Fibroblast of pulmonary artery (primary cell): ENCODE data around the gene IGFL3.

Source experiments
- DNase-seq: peaks from one replicate; pipeline ENCODE4 v3.0.0-alpha.2; 2010; ENCODE audit warnings: low read depth
- H3K4me3 ChIP-seq: replicated peaks from 2 replicates; pipeline ENCODE4 v1.5.1; 2011; ENCODE audit warnings: low read depth, mild to moderate bottlenecking, control low read depth, low read length, moderate library complexity
- CTCF ChIP-seq: IDR thresholded peaks from 2 replicates; pipeline ENCODE4 v1.5.1; 2011; ENCODE audit warnings: mild to moderate bottlenecking, control low read depth, low read length, inconsistent platforms; ENCODE audit errors: missing control alignments

Gene IGFL3

GRCh38 chr19:46077815-46078167, 46.7 kb downstream of the IGFL3 start:
- TF ChIP-seq CTCF = no peak
- no peak for DNase-seq
- H3K4me3 ChIP-seq = no peak overlapping the region

GRCh38 chr19:46076951-46077814, 47.3 kb downstream of the IGFL3 start:
- H3K4me3 ChIP-seq = peak overlapping the region; percentile 42
- peak; percentile 89 for DNase-seq
- no peak for TF ChIP-seq CTCF

- no peak overlapping the region for H3K4me3 ChIP-seq
- no peak for TF ChIP-seq CTCF
- DNase-seq = no peak
Measured at GRCh38 chr19:46076031-46076880, 48.2 kb downstream of the IGFL3 start.

GRCh38 chr19:46073268-46073922, 51.1 kb downstream of the IGFL3 start:
- no peak overlapping the region for H3K4me3 ChIP-seq
- DNase-seq = no peak
- no peak for TF ChIP-seq CTCF
